NCI-H1417 (cell line): ENCODE results near the gene IPPK.
"Not testable (repeated sequence)": the region's sequence is repeated elsewhere in the genome, so short reads cannot be mapped to it uniquely, and the experiment has no call there.

Experiments
- DNase-seq, 3 experiments: peaks; one replicate each; lab custom pipeline; 2025; lab: John Stamatoyannopoulos, UW

IPPK gene

GRCh38 chr9:92638621-92639101 lies 31.3 kb downstream of the IPPK start:
- no peak for DNase-seq

- DNase-seq: no peak
Observed at GRCh38 chr9:92637886-92638620, 31.9 kb downstream of the IPPK start.

- no peak for DNase-seq
Observed at GRCh38 chr9:92637326-92637725, 32.6 kb downstream of the IPPK start.

- no peak for DNase-seq
Observed at GRCh38 chr9:92636627-92637026, 33.3 kb downstream of the IPPK start.

- no peak for DNase-seq
Observed at GRCh38 chr9:92635760-92636159, 34.2 kb downstream of the IPPK start.

- DNase-seq: peak in 2 of 3 experiments; percentile 33 to 72
Observed at GRCh38 chr9:92634712-92635605, 35.0 kb downstream of the IPPK start.

GRCh38 chr9:92633614-92634278 lies 36.2 kb downstream of the IPPK start:
- DNase-seq: no peak

GRCh38 chr9:92632641-92633040 lies 37.3 kb downstream of the IPPK start:
- no peak for DNase-seq

- no peak for DNase-seq
Observed at GRCh38 chr9:92631452-92632343, 38.2 kb downstream of the IPPK start.

GRCh38 chr9:92627651-92628050 lies 42.3 kb downstream of the IPPK start:
- DNase-seq: no peak

- no peak for DNase-seq
Observed at GRCh38 chr9:92626484-92626883, 43.4 kb downstream of the IPPK start.

- DNase-seq: not testable (repeated sequence)
Observed at GRCh38 chr9:92623936-92624335, 46.0 kb downstream of the IPPK start.

- no peak for DNase-seq
Observed at GRCh38 chr9:92620845-92621244, 49.1 kb downstream of the IPPK start.

- DNase-seq: no peak
Observed at GRCh38 chr9:92619601-92620300, 50.2 kb downstream of the IPPK start.

- no peak for DNase-seq
Observed at GRCh38 chr9:92618633-92619225, 51.2 kb downstream of the IPPK start.

- no peak for DNase-seq
Observed at GRCh38 chr9:92617951-92618510, 51.9 kb downstream of the IPPK start.

GRCh38 chr9:92617195-92617813 lies 52.6 kb downstream of the IPPK start:
- no peak for DNase-seq

GRCh38 chr9:92616655-92617111 lies 53.2 kb downstream of the IPPK start:
- no peak for DNase-seq

- DNase-seq: no peak
Observed at GRCh38 chr9:92616199-92616641, 53.7 kb downstream of the IPPK start.
